ENCODE measurements around the gene DTNA.

DTNA gene

GRCh38 chr18:34859496-34859895 is 149.4 kb downstream of the DTNA start:
- no peaks in the 10 kb centered on the region for H3K27me3 Mint-ChIP-seq (ENCODE audit: low read depth)
- no peaks in the 10 kb centered on the region for H3K4me1 Mint-ChIP-seq
- no peaks in the 10 kb centered on the region for H3K9me3 Mint-ChIP-seq
- peak overlapping the region in 1 of 3 experiments; percentile 38 for H3K27ac Mint-ChIP-seq
- no peak for TF ChIP-seq CTCF (IDR thresholded peaks at IDR 0.05; ENCODE audit: unreplicated experiment in 3 of 3)
- H3K36me3 Mint-ChIP-seq (ENCODE audit: low read depth): peaks cover 22% of the 10 kb centered on the region
- H3K4me3 Mint-ChIP-seq: no peak overlapping the region

GRCh38 chr18:34862561-34862960 is 152.5 kb downstream of the DTNA start:
- H3K9me3 Mint-ChIP-seq: no peaks in the 10 kb centered on the region
- peaks cover 25% of the 10 kb centered on the region for H3K36me3 Mint-ChIP-seq (ENCODE audit: low read depth)
- TF ChIP-seq CTCF (IDR thresholded peaks at IDR 0.05; ENCODE audit: unreplicated experiment in 3 of 3): no peak

GRCh38 chr18:34863702-34864101 is 153.6 kb downstream of the DTNA start:
- Mint-ChIP-seq H3K36me3 (ENCODE audit: low read depth) (peaks cover 18% of the 10 kb centered on the region), H3K9me3 (no peaks in the 10 kb centered on the region), H3K27me3 (ENCODE audit: low read depth) (no peaks in the 10 kb centered on the region), H3K4me3 (no peak overlapping the region), H3K4me1 (no peaks in the 10 kb centered on the region), H3K27ac (no peak overlapping the region)
- TF ChIP-seq CTCF (IDR thresholded peaks at IDR 0.05; ENCODE audit: unreplicated experiment in 3 of 3): no peak

More at GRCh38 chr18:34862561-34862960, 152.5 kb downstream of the DTNA start:
- H3K4me3 Mint-ChIP-seq: no peak overlapping the region
- H3K4me1 Mint-ChIP-seq: no peaks in the 10 kb centered on the region
- H3K27ac Mint-ChIP-seq: no peak overlapping the region
- H3K27me3 Mint-ChIP-seq (ENCODE audit: low read depth): no peaks in the 10 kb centered on the region

GRCh38 chr18:34864836-34865497 is 154.9 kb downstream of the DTNA start:
- Mint-ChIP-seq H3K27me3 (ENCODE audit: low read depth) (no peaks in the 10 kb centered on the region), H3K27ac (no peak overlapping the region), H3K9me3 (no peaks in the 10 kb centered on the region), H3K4me1 (no peaks in the 10 kb centered on the region), H3K36me3 (ENCODE audit: low read depth) (peaks cover 18% of the 10 kb centered on the region), H3K4me3 (no peak overlapping the region)
- no peak for TF ChIP-seq CTCF (IDR thresholded peaks at IDR 0.05; ENCODE audit: unreplicated experiment in 3 of 3)

- no peak overlapping the region for H3K27ac Mint-ChIP-seq
- peaks cover 14% of the 10 kb centered on the region for H3K36me3 Mint-ChIP-seq (ENCODE audit: low read depth)
- no peaks in the 10 kb centered on the region for H3K4me1 Mint-ChIP-seq
Observed at GRCh38 chr18:34866310-34866709, 156.2 kb downstream of the DTNA start.

More at GRCh38 chr18:34866310-34866709, 156.2 kb downstream of the DTNA start:
- no peak overlapping the region for H3K4me3 Mint-ChIP-seq
- no peaks in the 10 kb centered on the region for H3K27me3 Mint-ChIP-seq (ENCODE audit: low read depth)
- no peaks in the 10 kb centered on the region for H3K9me3 Mint-ChIP-seq
- TF ChIP-seq CTCF (IDR thresholded peaks at IDR 0.05; ENCODE audit: unreplicated experiment in 3 of 3): no peak
